Measurements from ENCODE around the gene CMKLR1. TPM values are rescaled to one million over a fixed set of nuclear protein-coding genes. Genes with fewer than 3 reads are reported as not detected.

CMKLR1 gene
- polyA plus RNA-seq, 3 donors, result 7.5 to 11.6 (median 7.9) TPM

- H3K36me3 ChIP-seq (replicated peaks in 1 of 2; ENCODE audit: control insufficient read depth in 1 of 2, insufficient read depth in 2 of 2, low read length in 2 of 2), result no peaks in the 10 kb centered on the region
- peaks cover 6 to 15% (median 7%) of the 10 kb centered on the region in 3 donors for H3K27me3 Mint-ChIP-seq (ENCODE audit: low read depth in 3 of 3)
- H3K9me3 Mint-ChIP-seq, result peaks cover 0 to 7% (median 3%) of the 10 kb centered on the region in 7 donors
- no peak for DNase-seq
- H4K20me1 ChIP-seq (ENCODE audit: insufficient read depth, low read length), result no peaks in the 10 kb centered on the region
- no peaks in the 10 kb centered on the region for H3K36me3 Mint-ChIP-seq
- H3K4me2 ChIP-seq (replicated peaks; ENCODE audit: extremely low read depth, low read length, poor library complexity, severe bottlenecking), result peak overlapping the region; percentile 59
- no peak for TF ChIP-seq CTCF (IDR thresholded peaks at IDR 0.05)
- no peaks in the 10 kb centered on the region for H3K79me2 ChIP-seq (ENCODE audit: insufficient read depth, low read length)
- no peak overlapping the region for H3K9ac ChIP-seq (ENCODE audit: insufficient read depth, low read length, poor library complexity, severe bottlenecking)
- peaks cover 33% of the 10 kb centered on the region for H3K4me1 Mint-ChIP-seq
- H3K4me3 ChIP-seq (replicated peaks in 1 of 3; ENCODE audit: low read depth in 2 of 3, low read length in 3 of 3), result peak overlapping the region in 1 of 3 experiments; percentile 55
- H3K27ac ChIP-seq (ENCODE audit: low read depth in 1 of 2, low read length in 2 of 2), result peak overlapping the region; percentile 13 to 38
- no peaks in the 10 kb centered on the region for H3K9me3 ChIP-seq (replicated peaks in 1 of 2; ENCODE audit: control insufficient read depth in 1 of 2, insufficient read depth in 1 of 2, low read length in 2 of 2)
- WGBS (ENCODE audit: insufficient coverage), result 0% methylated on average over 2 of the region's 3 CpGs
- H3K4me3 Mint-ChIP-seq, result peak overlapping the region; percentile 24 to 75
- H3K4me1 ChIP-seq (ENCODE audit: control insufficient read depth in 1 of 2, insufficient read depth in 2 of 2, low read length in 2 of 2), result peaks cover 29 to 32% of the 10 kb centered on the region in 2 donors
- peak overlapping the region; percentile 60 for H2AFZ ChIP-seq (ENCODE audit: insufficient read depth, low read depth, low read length, poor library complexity, severe bottlenecking)
- intact Hi-C loops (cut with micrococcal nuclease), result no loop called here
- H3K27me3 ChIP-seq (ENCODE audit: control insufficient read depth in 2 of 2, insufficient read depth in 2 of 2, low read length in 2 of 2), result peaks cover 0 to 4% of the 10 kb centered on the region in 2 donors
- H3K27ac Mint-ChIP-seq, result peak overlapping the region in 6 of 7 donors; percentile 13 to 74 (median 56)
Observed at GRCh38 chr12:108282676-108283075, 56.4 kb downstream of the CMKLR1 start.

- Histone ChIP-seq H2AFZ (ENCODE audit: insufficient read depth, low read depth, low read length, poor library complexity, severe bottlenecking) (peak overlapping the region; percentile 60), H3K9ac (ENCODE audit: insufficient read depth, low read length, poor library complexity, severe bottlenecking) (no peak overlapping the region), H4K20me1 (ENCODE audit: insufficient read depth, low read length) (no peaks in the 10 kb centered on the region), H3K27me3 (ENCODE audit: control insufficient read depth in 2 of 2, insufficient read depth in 2 of 2, low read length in 2 of 2) (peaks cover 0 to 4% of the 10 kb centered on the region in 2 donors), H3K9me3 (replicated peaks in 1 of 2; ENCODE audit: control insufficient read depth in 1 of 2, insufficient read depth in 1 of 2, low read length in 2 of 2) (no peaks in the 10 kb centered on the region), H3K4me3 (replicated peaks in 1 of 3; ENCODE audit: low read depth in 2 of 3, low read length in 3 of 3) (peak overlapping the region in 1 of 3 experiments; percentile 55), H3K27ac (ENCODE audit: low read depth in 1 of 2, low read length in 2 of 2) (peak overlapping the region in 1 of 2 donors; percentile 38), H3K36me3 (replicated peaks in 1 of 2; ENCODE audit: control insufficient read depth in 1 of 2, insufficient read depth in 2 of 2, low read length in 2 of 2) (no peaks in the 10 kb centered on the region), H3K4me2 (replicated peaks; ENCODE audit: extremely low read depth, low read length, poor library complexity, severe bottlenecking) (peak overlapping the region; percentile 59), H3K4me1 (ENCODE audit: control insufficient read depth in 1 of 2, insufficient read depth in 2 of 2, low read length in 2 of 2) (peaks cover 29 to 32% of the 10 kb centered on the region in 2 donors), H3K79me2 (ENCODE audit: insufficient read depth, low read length) (no peaks in the 10 kb centered on the region)
- peaks cover 36% of the 10 kb centered on the region for H3K4me1 Mint-ChIP-seq
- H3K27me3 Mint-ChIP-seq (ENCODE audit: low read depth in 3 of 3), result peaks cover 6 to 15% (median 7%) of the 10 kb centered on the region in 3 donors
- peaks cover 0 to 7% (median 3%) of the 10 kb centered on the region in 7 donors for H3K9me3 Mint-ChIP-seq
- no CpG with 5 or more reads among the region's 2 CpGs for whole genome bisulfite sequencing (ENCODE audit: insufficient coverage)
- intact Hi-C loops (cut with micrococcal nuclease), result no loop called here
- peak overlapping the region in 1 of 7 donors; percentile 71 for H3K27ac Mint-ChIP-seq
- no peaks in the 10 kb centered on the region for H3K36me3 Mint-ChIP-seq
- no peak for TF ChIP-seq CTCF (IDR thresholded peaks at IDR 0.05)
- H3K4me3 Mint-ChIP-seq, result peak overlapping the region in 1 of 2 donors; percentile 75
- no peak for DNase-seq
Observed at GRCh38 chr12:108282160-108282559, 57.0 kb downstream of the CMKLR1 start.
